ENCODE measurements around the gene PRKAB1. TPM values are rescaled to one million over a fixed set of nuclear protein-coding genes. Genes with fewer than 3 reads are reported as not detected.

PRKAB1 gene
- total and polyA plus RNA-seq, 7 donors: 9.0 to 16.7 (median 11.9) TPM

- DNase-seq (no peak), ATAC-seq (no peak)
- peaks cover 6% of the 10 kb centered on the region for H3K4me1 ChIP-seq
- 54 to 67% (median 56%) methylated on average over 6 of the region's 6 CpGs for WGBS, 3 donors
- H3K4me3 ChIP-seq: no peak overlapping the region
- H3K27ac ChIP-seq: no peak overlapping the region
- TF ChIP-seq, protein P1, sequence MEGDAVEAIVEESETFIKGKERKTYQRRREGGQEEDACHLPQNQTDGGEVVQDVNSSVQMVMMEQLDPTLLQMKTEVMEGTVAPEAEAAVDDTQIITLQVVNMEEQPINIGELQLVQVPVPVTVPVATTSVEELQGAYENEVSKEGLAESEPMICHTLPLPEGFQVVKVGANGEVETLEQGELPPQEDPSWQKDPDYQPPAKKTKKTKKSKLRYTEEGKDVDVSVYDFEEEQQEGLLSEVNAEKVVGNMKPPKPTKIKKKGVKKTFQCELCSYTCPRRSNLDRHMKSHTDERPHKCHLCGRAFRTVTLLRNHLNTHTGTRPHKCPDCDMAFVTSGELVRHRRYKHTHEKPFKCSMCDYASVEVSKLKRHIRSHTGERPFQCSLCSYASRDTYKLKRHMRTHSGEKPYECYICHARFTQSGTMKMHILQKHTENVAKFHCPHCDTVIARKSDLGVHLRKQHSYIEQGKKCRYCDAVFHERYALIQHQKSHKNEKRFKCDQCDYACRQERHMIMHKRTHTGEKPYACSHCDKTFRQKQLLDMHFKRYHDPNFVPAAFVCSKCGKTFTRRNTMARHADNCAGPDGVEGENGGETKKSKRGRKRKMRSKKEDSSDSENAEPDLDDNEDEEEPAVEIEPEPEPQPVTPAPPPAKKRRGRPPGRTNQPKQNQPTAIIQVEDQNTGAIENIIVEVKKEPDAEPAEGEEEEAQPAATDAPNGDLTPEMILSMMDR (IDR thresholded peaks at IDR 0.05): no peak
- intact Hi-C loops (cut with DNase I): no loop called here
- no peaks in the 10 kb centered on the region for H3K27me3 ChIP-seq (ENCODE audit: insufficient read depth in 3 of 3, low read length in 2 of 3)
- no peaks in the 10 kb centered on the region for H3K9me3 ChIP-seq
- peaks cover 11 to 41% of the 10 kb centered on the region in 2 donors for H3K36me3 ChIP-seq (ENCODE audit: insufficient read depth in 1 of 2, low read depth in 1 of 2)
These were observed 15.5 kb downstream of the PRKAB1 start for GRCh38 chr12:119683413-119683812.

DNA sequence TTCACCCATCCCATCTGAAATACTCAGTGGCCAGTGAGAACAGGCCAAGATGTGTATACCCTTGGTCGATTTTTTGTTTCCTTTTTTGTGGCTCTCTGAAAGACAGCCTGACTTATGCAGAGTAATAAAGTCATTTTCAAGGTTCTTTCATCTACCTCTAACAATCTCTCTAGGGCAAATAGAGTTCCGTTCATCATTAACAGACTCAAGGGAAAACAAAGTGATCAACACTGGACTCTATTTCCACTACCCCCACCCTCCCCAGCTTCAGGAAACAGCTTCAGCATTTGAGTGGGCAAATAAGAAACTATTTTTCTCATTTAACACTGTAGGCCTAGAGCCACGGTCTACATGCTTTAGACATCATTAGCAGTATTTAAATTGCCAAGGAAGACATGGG, 15.9 kb downstream of the PRKAB1 start:
- peaks cover 6% of the 10 kb centered on the region for H3K4me1 ChIP-seq
- TF ChIP-seq, protein P1 (IDR thresholded peaks at IDR 0.05): no peak

DNA sequence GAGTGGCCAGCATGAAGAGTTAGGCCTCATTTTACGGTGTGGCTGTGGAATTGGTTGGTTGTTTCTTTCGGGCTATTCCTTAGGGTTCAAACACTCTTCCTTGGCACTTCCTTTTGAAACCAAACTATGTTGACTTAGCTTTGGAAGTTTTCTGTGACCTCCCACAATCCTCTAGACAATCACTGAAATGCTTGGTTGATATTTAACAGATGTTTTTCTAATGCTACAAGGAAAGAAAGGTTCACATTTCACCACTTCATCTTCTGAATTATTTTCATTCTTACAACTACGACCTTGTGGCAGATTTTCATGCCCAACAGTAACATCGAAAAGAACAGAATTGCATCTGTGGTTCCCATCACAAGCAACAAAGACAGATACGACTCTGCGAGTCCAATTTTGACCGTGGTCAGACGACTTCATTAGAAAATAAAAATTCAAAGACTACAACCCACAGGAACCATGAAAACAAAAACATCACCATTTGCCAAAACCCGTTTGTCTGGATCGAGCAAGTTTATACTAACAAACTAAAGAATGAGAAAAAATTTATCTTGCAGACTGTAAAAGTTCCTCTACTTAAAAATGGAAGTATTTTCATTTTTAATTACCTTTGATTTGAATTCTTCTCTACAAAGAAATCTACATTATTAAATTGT, 16.9 kb downstream of the PRKAB1 start:
- Histone ChIP-seq H3K9me3 (no peaks in the 10 kb centered on the region), H3K4me3 (no peak overlapping the region), H3K27ac (no peak overlapping the region), H3K36me3 (ENCODE audit: insufficient read depth in 1 of 2, low read depth in 1 of 2) (peaks cover 4 to 27% of the 10 kb centered on the region in 2 donors), H3K4me1 (peaks cover 6% of the 10 kb centered on the region), H3K27me3 (ENCODE audit: insufficient read depth in 3 of 3, low read length in 2 of 3) (no peaks in the 10 kb centered on the region)
- DNase-seq (no peak), ATAC-seq (no peak)
- intact Hi-C loops (cut with DNase I): no loop called here
- WGBS, 3 donors: 28 to 44% (median 31%) methylated on average over 10 of the region's 10 CpGs
- TF ChIP-seq, protein P1 (IDR thresholded peaks at IDR 0.05): no peak

More for the DNA sequence above, 15.9 kb downstream of the PRKAB1 start:
- Histone ChIP-seq H3K4me3 (no peak overlapping the region), H3K9me3 (no peaks in the 10 kb centered on the region), H3K36me3 (ENCODE audit: insufficient read depth in 1 of 2, low read depth in 1 of 2) (peaks cover 11 to 37% of the 10 kb centered on the region in 2 donors), H3K27ac (no peak overlapping the region), H3K27me3 (ENCODE audit: insufficient read depth in 3 of 3, low read length in 2 of 3) (no peaks in the 10 kb centered on the region)
- intact Hi-C loops (cut with DNase I): no loop called here
- WGBS, 3 donors: 70 to 74% (median 71%) methylated on average over 3 of the region's 3 CpGs
- DNase-seq: no peak
- no peak for ATAC-seq

- Histone ChIP-seq H3K36me3 (ENCODE audit: insufficient read depth in 1 of 2, low read depth in 1 of 2) (peaks cover 0 to 21% of the 10 kb centered on the region in 2 donors), H3K27ac (no peak overlapping the region), H3K9me3 (no peaks in the 10 kb centered on the region), H3K4me1 (peaks cover 6% of the 10 kb centered on the region), H3K4me3 (no peak overlapping the region), H3K27me3 (ENCODE audit: insufficient read depth in 3 of 3, low read length in 2 of 3) (no peaks in the 10 kb centered on the region)
- 43 to 56% (median 49%) methylated on average over 4 of the region's 4 CpGs for WGBS, 3 donors
- intact Hi-C loops (cut with DNase I): no loop called here
- no peak for ATAC-seq
- TF ChIP-seq, protein P1 (IDR thresholded peaks at IDR 0.05): no peak
- no peak for DNase-seq
These were observed 17.4 kb downstream of the PRKAB1 start for GRCh38 chr12:119685375-119685774.

DNA sequence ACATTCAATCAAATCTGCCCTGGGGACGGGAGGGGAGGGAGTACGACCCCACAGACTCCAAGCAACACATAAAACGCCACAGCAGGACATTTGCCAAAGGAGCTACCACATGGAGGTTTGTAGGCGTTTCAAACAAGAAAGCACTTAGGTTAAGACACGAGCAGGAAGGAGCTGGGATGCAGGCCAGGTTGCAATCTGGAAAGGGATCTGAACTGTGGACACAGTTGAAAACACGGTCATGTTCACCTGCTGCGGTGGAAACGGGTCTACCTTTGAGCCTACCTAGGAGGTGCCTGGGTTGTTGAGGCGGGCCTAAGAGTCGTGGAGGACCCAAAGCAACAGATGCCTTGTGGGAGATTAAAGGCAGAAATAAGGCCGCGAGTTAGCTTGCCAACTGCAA, 18.4 kb downstream of the PRKAB1 start:
- no peak overlapping the region for H3K4me3 ChIP-seq
- WGBS, 3 donors: 68 to 73% (median 71%) methylated on average over 12 of the region's 12 CpGs
- peaks cover 0 to 12% of the 10 kb centered on the region in 2 donors for H3K36me3 ChIP-seq (ENCODE audit: insufficient read depth in 1 of 2, low read depth in 1 of 2)
- TF ChIP-seq, protein P1 (IDR thresholded peaks at IDR 0.05): no peak
- ATAC-seq: no peak
- intact Hi-C loops (cut with DNase I): no loop called here
- H3K4me1 ChIP-seq: peaks cover 6% of the 10 kb centered on the region
- no peaks in the 10 kb centered on the region for H3K9me3 ChIP-seq
- no peaks in the 10 kb centered on the region for H3K27me3 ChIP-seq (ENCODE audit: insufficient read depth in 3 of 3, low read length in 2 of 3)
- H3K27ac ChIP-seq: no peak overlapping the region
- no peak for DNase-seq

Measured in psoas muscle (tissue), 8 donors.